Measurements from ENCODE around the gene SETD6. TPM values are rescaled to one million over a fixed set of nuclear protein-coding genes. Genes with fewer than 3 reads are reported as not detected.

Gene SETD6
- total and polyA plus RNA-seq, 2 of the 13 experiments (the other 11 are each of a cell fraction or from before 2014, with no cell fraction given): 24.0 to 25.7 TPM

DNA sequence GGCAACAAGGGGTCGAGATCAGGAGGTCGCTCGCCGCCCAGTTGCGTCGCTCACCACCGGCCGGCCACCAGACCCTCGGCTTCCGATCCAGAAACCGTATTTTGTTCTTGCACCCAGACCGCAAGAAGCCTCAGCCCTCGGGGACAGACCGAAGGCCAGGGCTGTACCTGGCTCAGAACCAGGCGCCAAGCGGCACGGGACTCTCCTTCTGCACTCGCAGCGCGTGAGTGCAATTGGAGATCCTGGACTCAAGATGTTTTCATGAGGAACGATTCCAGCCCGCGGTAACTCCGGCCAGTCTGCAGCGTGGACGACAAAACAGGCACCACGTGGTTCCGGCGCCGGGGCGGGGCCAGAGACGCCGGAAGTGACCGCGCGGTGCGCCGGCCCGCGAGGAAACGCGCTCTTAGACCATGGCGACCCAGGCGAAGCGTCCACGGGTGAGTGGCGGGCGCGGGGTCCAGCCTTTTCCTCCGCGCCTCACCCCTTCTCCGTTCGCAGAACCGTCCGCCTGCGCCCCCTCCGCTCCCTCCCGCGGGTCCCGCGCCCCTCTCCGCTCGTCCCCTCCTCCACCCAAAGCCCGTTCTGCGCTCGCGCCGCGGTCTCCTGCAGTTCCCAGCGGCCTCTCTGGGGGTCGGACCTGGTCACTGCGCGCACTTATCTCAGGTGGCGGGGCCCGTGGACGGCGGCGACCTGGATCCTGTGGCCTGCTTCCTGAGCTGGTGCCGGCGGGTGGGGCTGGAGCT lies at the start of gene SETD6 (continued):
- TF ChIP-seq, protein P1, sequence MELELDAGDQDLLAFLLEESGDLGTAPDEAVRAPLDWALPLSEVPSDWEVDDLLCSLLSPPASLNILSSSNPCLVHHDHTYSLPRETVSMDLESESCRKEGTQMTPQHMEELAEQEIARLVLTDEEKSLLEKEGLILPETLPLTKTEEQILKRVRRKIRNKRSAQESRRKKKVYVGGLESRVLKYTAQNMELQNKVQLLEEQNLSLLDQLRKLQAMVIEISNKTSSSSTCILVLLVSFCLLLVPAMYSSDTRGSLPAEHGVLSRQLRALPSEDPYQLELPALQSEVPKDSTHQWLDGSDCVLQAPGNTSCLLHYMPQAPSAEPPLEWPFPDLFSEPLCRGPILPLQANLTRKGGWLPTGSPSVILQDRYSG (CRISPR knock-in tag; IDR thresholded peaks at IDR 0.05): peak; percentile 96
- TF ChIP-seq TBX2 (CRISPR knock-in tag; IDR thresholded peaks at IDR 0.05; ENCODE audit: borderline replicate concordance) (peak; percentile 94), ZKSCAN1 (IDR thresholded peaks at IDR 0.05; ENCODE audit: low read length) (no peak), HDAC1 (CRISPR knock-in tag; IDR thresholded peaks at IDR 0.05) (peak; percentile 98), CREB1 (IDR thresholded peaks at IDR 0.05) (peak; percentile 62; the same call in 1 of the 2 replicates), CREB1 (CRISPR knock-in tag; IDR thresholded peaks at IDR 0.05) (peak; percentile 59; the same call in 1 of the 2 replicates), CHCHD3 (CRISPR knock-in tag; IDR thresholded peaks at IDR 0.05) (no peak; the same call in 1 of the 2 replicates), POLR2A (IDR thresholded peaks at IDR 0.05; ENCODE audit: insufficient read depth in 1 of 2, low read depth in 2 of 2, low read length in 2 of 2) (peak; percentile 84 to 97), RBAK (CRISPR knock-in tag; IDR thresholded peaks at IDR 0.05) (no peak), ZNF33B (CRISPR knock-in tag; IDR thresholded peaks at IDR 0.05) (peak; percentile 86), FOXP1 (IDR thresholded peaks at IDR 0.05) (no peak), FOXP1 (CRISPR knock-in tag; IDR thresholded peaks at IDR 0.05) (no peak), SNAPC2 (CRISPR knock-in tag; IDR thresholded peaks at IDR 0.05) (peak; percentile 76; the same call in 1 of the 2 replicates), PHF21A (CRISPR knock-in tag; IDR thresholded peaks at IDR 0.05) (peak; percentile 91), THYN1 (CRISPR knock-in tag; IDR thresholded peaks at IDR 0.05; ENCODE audit: borderline replicate concordance, low read depth) (no peak), IKZF1 (IDR thresholded peaks at IDR 0.05) (no peak), ZNF644 (CRISPR knock-in tag; IDR thresholded peaks at IDR 0.05; ENCODE audit: low read depth) (no peak), NCOR1 (IDR thresholded peaks at IDR 0.05; ENCODE audit: borderline replicate concordance, low read length) (no peak), U2AF1 (optimal IDR thresholded peaks at IDR 0.05; ENCODE audit: low read depth, low read length) (no peak), ZFP82 (CRISPR knock-in tag; IDR thresholded peaks at IDR 0.05; ENCODE audit: borderline replicate concordance) (peak; percentile 92; the same call in 1 of the 2 replicates)
- TF ChIP-seq, protein P2, sequence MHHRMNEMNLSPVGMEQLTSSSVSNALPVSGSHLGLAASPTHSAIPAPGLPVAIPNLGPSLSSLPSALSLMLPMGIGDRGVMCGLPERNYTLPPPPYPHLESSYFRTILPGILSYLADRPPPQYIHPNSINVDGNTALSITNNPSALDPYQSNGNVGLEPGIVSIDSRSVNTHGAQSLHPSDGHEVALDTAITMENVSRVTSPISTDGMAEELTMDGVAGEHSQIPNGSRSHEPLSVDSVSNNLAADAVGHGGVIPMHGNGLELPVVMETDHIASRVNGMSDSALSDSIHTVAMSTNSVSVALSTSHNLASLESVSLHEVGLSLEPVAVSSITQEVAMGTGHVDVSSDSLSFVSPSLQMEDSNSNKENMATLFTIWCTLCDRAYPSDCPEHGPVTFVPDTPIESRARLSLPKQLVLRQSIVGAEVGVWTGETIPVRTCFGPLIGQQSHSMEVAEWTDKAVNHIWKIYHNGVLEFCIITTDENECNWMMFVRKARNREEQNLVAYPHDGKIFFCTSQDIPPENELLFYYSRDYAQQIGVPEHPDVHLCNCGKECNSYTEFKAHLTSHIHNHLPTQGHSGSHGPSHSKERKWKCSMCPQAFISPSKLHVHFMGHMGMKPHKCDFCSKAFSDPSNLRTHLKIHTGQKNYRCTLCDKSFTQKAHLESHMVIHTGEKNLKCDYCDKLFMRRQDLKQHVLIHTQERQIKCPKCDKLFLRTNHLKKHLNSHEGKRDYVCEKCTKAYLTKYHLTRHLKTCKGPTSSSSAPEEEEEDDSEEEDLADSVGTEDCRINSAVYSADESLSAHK (CRISPR knock-in tag; IDR thresholded peaks at IDR 0.05; ENCODE audit: borderline replicate concordance): no peak
- TF ChIP-seq, protein P3, sequence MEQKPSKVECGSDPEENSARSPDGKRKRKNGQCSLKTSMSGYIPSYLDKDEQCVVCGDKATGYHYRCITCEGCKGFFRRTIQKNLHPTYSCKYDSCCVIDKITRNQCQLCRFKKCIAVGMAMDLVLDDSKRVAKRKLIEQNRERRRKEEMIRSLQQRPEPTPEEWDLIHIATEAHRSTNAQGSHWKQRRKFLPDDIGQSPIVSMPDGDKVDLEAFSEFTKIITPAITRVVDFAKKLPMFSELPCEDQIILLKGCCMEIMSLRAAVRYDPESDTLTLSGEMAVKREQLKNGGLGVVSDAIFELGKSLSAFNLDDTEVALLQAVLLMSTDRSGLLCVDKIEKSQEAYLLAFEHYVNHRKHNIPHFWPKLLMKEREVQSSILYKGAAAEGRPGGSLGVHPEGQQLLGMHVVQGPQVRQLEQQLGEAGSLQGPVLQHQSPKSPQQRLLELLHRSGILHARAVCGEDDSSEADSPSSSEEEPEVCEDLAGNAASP (CRISPR knock-in tag; IDR thresholded peaks at IDR 0.05; ENCODE audit: borderline replicate concordance): peak; percentile 75; the same call in 1 of the 2 replicates
- TF ChIP-seq, protein P4, sequence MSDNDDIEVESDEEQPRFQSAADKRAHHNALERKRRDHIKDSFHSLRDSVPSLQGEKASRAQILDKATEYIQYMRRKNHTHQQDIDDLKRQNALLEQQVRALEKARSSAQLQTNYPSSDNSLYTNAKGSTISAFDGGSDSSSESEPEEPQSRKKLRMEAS (IDR thresholded peaks at IDR 0.05): peak; percentile 100
- TF ChIP-seq, protein P5, sequence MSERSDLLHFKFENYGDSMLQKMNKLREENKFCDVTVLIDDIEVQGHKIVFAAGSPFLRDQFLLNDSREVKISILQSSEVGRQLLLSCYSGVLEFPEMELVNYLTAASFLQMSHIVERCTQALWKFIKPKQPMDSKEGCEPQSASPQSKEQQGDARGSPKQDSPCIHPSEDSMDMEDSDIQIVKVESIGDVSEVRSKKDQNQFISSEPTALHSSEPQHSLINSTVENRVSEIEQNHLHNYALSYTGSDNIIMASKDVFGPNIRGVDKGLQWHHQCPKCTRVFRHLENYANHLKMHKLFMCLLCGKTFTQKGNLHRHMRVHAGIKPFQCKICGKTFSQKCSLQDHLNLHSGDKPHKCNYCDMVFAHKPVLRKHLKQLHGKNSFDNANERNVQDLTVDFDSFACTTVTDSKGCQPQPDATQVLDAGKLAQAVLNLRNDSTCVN (CRISPR knock-in tag; IDR thresholded peaks at IDR 0.05; ENCODE audit: borderline replicate concordance): peak; percentile 74; the same call in 1 of the 2 replicates
- TF ChIP-seq, protein P6, sequence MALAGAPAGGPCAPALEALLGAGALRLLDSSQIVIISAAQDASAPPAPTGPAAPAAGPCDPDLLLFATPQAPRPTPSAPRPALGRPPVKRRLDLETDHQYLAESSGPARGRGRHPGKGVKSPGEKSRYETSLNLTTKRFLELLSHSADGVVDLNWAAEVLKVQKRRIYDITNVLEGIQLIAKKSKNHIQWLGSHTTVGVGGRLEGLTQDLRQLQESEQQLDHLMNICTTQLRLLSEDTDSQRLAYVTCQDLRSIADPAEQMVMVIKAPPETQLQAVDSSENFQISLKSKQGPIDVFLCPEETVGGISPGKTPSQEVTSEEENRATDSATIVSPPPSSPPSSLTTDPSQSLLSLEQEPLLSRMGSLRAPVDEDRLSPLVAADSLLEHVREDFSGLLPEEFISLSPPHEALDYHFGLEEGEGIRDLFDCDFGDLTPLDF (CRISPR knock-in tag; IDR thresholded peaks at IDR 0.05): peak; percentile 87

Data from HepG2 (cell line).